ENCODE measurements around the gene KLHDC7B. TPM values are rescaled to one million over a fixed set of nuclear protein-coding genes. Genes with fewer than 3 reads are reported as not detected.
A peak's percentile ranks its signal among the peaks of the same experiment; 100 is the strongest.

Gene KLHDC7B
- total and polyA plus RNA-seq, 10 of the 15 experiments (the other 5 are each of a cell fraction or from before 2014, with no cell fraction given), result 0.05 to 2.2 (median 0.93) TPM; not detected in 2

GRCh38 chr22:50533856-50534711 is 11.6 kb upstream of the KLHDC7B start (continued):
- TF ChIP-seq PBX3 (IDR thresholded peaks at IDR 0.05; ENCODE audit: insufficient replicate concordance, low read depth, low read length) (peak; percentile 83), POLR2AphosphoS5 (IDR thresholded peaks at IDR 0.05; ENCODE audit: low read length) (peak; percentile 73), SPI1 (IDR thresholded peaks at IDR 0.05; ENCODE audit: borderline replicate concordance, insufficient read depth, low read depth, low read length) (0 out of 2 replicates have a peak, but pooled peaks have one; percentile 18), EED (IDR thresholded peaks at IDR 0.05; ENCODE audit: low read depth) (peak; percentile 34; the same call in 1 of the 2 replicates), RAD51 (IDR thresholded peaks at IDR 0.05) (peak; percentile 99), NR2F1 (conservative IDR thresholded peaks at IDR 0.05) (peak; percentile 46; the same call in 1 of the 2 replicates), PRDM15 (CRISPR knock-in tag; IDR thresholded peaks at IDR 0.05) (peak; percentile 86; the same call in 1 of the 2 replicates)
- TF ChIP-seq, protein P1, sequence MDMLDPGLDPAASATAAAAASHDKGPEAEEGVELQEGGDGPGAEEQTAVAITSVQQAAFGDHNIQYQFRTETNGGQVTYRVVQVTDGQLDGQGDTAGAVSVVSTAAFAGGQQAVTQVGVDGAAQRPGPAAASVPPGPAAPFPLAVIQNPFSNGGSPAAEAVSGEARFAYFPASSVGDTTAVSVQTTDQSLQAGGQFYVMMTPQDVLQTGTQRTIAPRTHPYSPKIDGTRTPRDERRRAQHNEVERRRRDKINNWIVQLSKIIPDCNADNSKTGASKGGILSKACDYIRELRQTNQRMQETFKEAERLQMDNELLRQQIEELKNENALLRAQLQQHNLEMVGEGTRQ (IDR thresholded peaks at IDR 0.05; ENCODE audit: borderline replicate concordance, low read depth, low read length), result peak; percentile 58
- TF ChIP-seq, protein P2, sequence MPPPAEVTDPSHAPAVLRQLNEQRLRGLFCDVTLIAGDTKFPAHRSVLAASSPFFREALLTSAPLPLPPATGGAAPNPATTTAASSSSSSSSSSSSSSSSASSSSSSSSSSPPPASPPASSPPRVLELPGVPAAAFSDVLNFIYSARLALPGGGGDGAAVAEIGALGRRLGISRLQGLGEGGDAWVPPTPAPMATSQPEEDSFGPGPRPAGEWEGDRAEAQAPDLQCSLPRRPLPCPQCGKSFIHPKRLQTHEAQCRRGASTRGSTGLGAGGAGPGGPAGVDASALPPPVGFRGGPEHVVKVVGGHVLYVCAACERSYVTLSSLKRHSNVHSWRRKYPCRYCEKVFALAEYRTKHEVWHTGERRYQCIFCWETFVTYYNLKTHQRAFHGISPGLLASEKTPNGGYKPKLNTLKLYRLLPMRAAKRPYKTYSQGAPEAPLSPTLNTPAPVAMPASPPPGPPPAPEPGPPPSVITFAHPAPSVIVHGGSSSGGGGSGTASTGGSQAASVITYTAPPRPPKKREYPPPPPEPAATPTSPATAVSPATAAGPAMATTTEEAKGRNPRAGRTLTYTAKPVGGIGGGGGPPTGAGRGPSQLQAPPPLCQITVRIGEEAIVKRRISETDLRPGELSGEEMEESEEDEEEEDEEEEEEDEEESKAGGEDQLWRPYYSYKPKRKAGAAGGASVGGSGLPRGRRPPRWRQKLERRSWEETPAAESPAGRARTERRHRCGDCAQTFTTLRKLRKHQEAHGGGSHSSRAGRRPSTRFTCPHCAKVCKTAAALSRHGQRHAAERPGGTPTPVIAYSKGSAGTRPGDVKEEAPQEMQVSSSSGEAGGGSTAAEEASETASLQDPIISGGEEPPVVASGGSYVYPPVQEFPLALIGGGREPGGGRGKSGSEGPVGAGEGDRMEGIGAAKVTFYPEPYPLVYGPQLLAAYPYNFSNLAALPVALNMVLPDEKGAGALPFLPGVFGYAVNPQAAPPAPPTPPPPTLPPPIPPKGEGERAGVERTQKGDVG (CRISPR knock-in tag; IDR thresholded peaks at IDR 0.05), result peak; percentile 90; the same call in 1 of the 2 replicates
- TF ChIP-seq, protein P3, sequence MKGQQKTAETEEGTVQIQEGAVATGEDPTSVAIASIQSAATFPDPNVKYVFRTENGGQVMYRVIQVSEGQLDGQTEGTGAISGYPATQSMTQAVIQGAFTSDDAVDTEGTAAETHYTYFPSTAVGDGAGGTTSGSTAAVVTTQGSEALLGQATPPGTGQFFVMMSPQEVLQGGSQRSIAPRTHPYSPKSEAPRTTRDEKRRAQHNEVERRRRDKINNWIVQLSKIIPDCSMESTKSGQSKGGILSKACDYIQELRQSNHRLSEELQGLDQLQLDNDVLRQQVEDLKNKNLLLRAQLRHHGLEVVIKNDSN (IDR thresholded peaks at IDR 0.05; ENCODE audit: borderline replicate concordance, extremely low read length, insufficient read depth, low read depth, low read length), result peak; percentile 53

All from GM12878 (cell line).